Ramos (cell line): ENCODE data around the gene FLYWCH1.

Source experiments
- in situ Hi-C: fragments of 300-500 bp; cut with MboI; formaldehyde crosslinking; loops from one replicate; pipeline ENCODE4 v1.14.3; 2022; ENCODE audit warnings: low sequenced_read_pairs; ENCODE audit not compliant: unreplicated experiment

FLYWCH1 gene

GRCh38 chr16:2966043-2966807, 54.5 kb downstream of the FLYWCH1 start:
- in situ Hi-C loops, result no loop called here

- in situ Hi-C loops, result no loop called here
These were observed 55.1 kb downstream of the FLYWCH1 start for GRCh38 chr16:2966808-2967191.

- in situ Hi-C loops, result no loop called here
These were observed 55.5 kb downstream of the FLYWCH1 start for GRCh38 chr16:2967211-2967631.

- in situ Hi-C loops, result no loop called here
These were observed 56.0 kb downstream of the FLYWCH1 start for GRCh38 chr16:2967721-2968161.

- in situ Hi-C loops, result no loop called here
These were observed 56.6 kb downstream of the FLYWCH1 start for GRCh38 chr16:2968368-2968737.

GRCh38 chr16:2968738-2969544, 57.2 kb downstream of the FLYWCH1 start, which contains the start of gene PAQR4:
TSS of gene PAQR4 (plus strand) at chr16:2969348. CDS start at chr16:2969675, 327 bp downstream.
- in situ Hi-C loops, result no loop called here

- in situ Hi-C loops, result no loop called here
These were observed 58.1 kb downstream of the FLYWCH1 start for GRCh38 chr16:2969545-2970521.

- in situ Hi-C loops, result no loop called here
These were observed 58.8 kb downstream of the FLYWCH1 start for GRCh38 chr16:2970563-2970962.

GRCh38 chr16:2971134-2971984, 59.6 kb downstream of the FLYWCH1 start:
- in situ Hi-C loops, result no loop called here

- in situ Hi-C loops, result no loop called here
These were observed 60.5 kb downstream of the FLYWCH1 start for GRCh38 chr16:2971985-2972784.

GRCh38 chr16:2973093-2973492, 61.4 kb downstream of the FLYWCH1 start:
- in situ Hi-C loops, result no loop called here

GRCh38 chr16:2973605-2974318, 62.0 kb downstream of the FLYWCH1 start:
- in situ Hi-C loops, result no loop called here

GRCh38 chr16:2974319-2975056, 62.8 kb downstream of the FLYWCH1 start:
- in situ Hi-C loops, result no loop called here

GRCh38 chr16:2975161-2975795, 63.5 kb downstream of the FLYWCH1 start:
- in situ Hi-C loops, result no loop called here

- in situ Hi-C loops, result no loop called here
These were observed 64.5 kb downstream of the FLYWCH1 start for GRCh38 chr16:2976201-2976600.

GRCh38 chr16:2976673-2977072, 64.9 kb downstream of the FLYWCH1 start:
- in situ Hi-C loops, result no loop called here

- in situ Hi-C loops, result no loop called here
These were observed 65.7 kb downstream of the FLYWCH1 start for GRCh38 chr16:2977440-2977839.
